Dendritic cell treated with granulocyte-macrophage colony-stimulating factor and Interleukin-4, amounts not matched to agents 40 ng/mL and 50 ng/mL, for 4 days (primary cell): ENCODE data around the gene ACSS3.
"Not testable (repeated sequence)": the region's sequence is repeated elsewhere in the genome, so short reads cannot be mapped to it uniquely, and the experiment has no call there.

Source experiments
- H3K27ac Mint-ChIP-seq: one replicate; pipeline ENCODE4 v1.8.0; 2022; ENCODE audit warnings: mild to moderate bottlenecking, mixed read lengths
- H3K27me3 Mint-ChIP-seq: one replicate; pipeline ENCODE4 v1.8.0; 2022; ENCODE audit warnings: mild to moderate bottlenecking, mixed read lengths
- H3K36me3 Mint-ChIP-seq: one replicate; pipeline ENCODE4 v1.8.0; 2022; ENCODE audit warnings: low read depth, mixed read lengths
- H3K4me1 Mint-ChIP-seq: one replicate; pipeline ENCODE4 v1.8.0; 2022; ENCODE audit warnings: low read depth, mixed read lengths
- H3K4me3 Mint-ChIP-seq: one replicate; pipeline ENCODE4 v1.8.0; 2022; ENCODE audit warnings: mild to moderate bottlenecking, moderate library complexity, mixed read lengths
- H3K9me3 Mint-ChIP-seq: one replicate; pipeline ENCODE4 v1.8.0; 2022; ENCODE audit warnings: mixed read lengths
- intact Hi-C: fragments of 100-400 bp; cut with micrococcal nuclease; formaldehyde crosslinking; loops from one replicate; pipeline ENCODE4 v1.15.0; 2022

ACSS3 gene

GRCh38 chr12:81077686-81078441, at the start of gene ACSS3:
TSS of gene ACSS3 (plus strand) at chr12:81078079. CDS start at chr12:81078121, 42 bp downstream.
- intact Hi-C loops = no loop called here
- peaks cover 18% of the 10 kb centered on the region for H3K4me1 Mint-ChIP-seq
- peaks cover 24% of the 10 kb centered on the region for H3K27me3 Mint-ChIP-seq
- H3K36me3 Mint-ChIP-seq = no peaks in the 10 kb centered on the region
- H3K27ac Mint-ChIP-seq = no peak within 1 kb of the TSS
- no peaks in the 10 kb centered on the region for H3K9me3 Mint-ChIP-seq
- peak within 1 kb of the TSS; percentile 57 for H3K4me3 Mint-ChIP-seq

- Mint-ChIP-seq H3K9me3 (no peaks in the 10 kb centered on the region), H3K36me3 (no peaks in the 10 kb centered on the region), H3K4me1 (no peaks in the 10 kb centered on the region), H3K27me3 (no peaks in the 10 kb centered on the region), H3K27ac (no peak overlapping the region), H3K4me3 (no peak overlapping the region)
- intact Hi-C loops = loop anchor here (5.0 kb wide), 1 partner anchor 547 kb away; no protein-coding TSS in a partner anchor
These were observed 43.0 kb upstream of the ACSS3 start for GRCh38 chr12:81034926-81035325.

GRCh38 chr12:81039231-81039630, 38.6 kb upstream of the ACSS3 start:
- H3K27me3 Mint-ChIP-seq = no peaks in the 10 kb centered on the region
- no peaks in the 10 kb centered on the region for H3K9me3 Mint-ChIP-seq
- no peaks in the 10 kb centered on the region for H3K4me1 Mint-ChIP-seq
- no peaks in the 10 kb centered on the region for H3K36me3 Mint-ChIP-seq
- no peak overlapping the region for H3K27ac Mint-ChIP-seq
- intact Hi-C loops = loop anchor here (5.0 kb wide), 1 partner anchor 543 kb away; no protein-coding TSS in a partner anchor
- no peak overlapping the region for H3K4me3 Mint-ChIP-seq

- no peaks in the 10 kb centered on the region for H3K4me1 Mint-ChIP-seq
- no peak overlapping the region for H3K27ac Mint-ChIP-seq
- no peaks in the 10 kb centered on the region for H3K36me3 Mint-ChIP-seq
- H3K4me3 Mint-ChIP-seq = no peak overlapping the region
- no peaks in the 10 kb centered on the region for H3K9me3 Mint-ChIP-seq
- no peaks in the 10 kb centered on the region for H3K27me3 Mint-ChIP-seq
- intact Hi-C loops = no loop called here
These were observed 33.7 kb upstream of the ACSS3 start for GRCh38 chr12:81043979-81044740.

- H3K4me1 Mint-ChIP-seq, H3K27me3 Mint-ChIP-seq, intact Hi-C loops: not testable (repeated sequence)
These were observed 12.9 kb upstream of the ACSS3 start for GRCh38 chr12:81064971-81065370.

GRCh38 chr12:81070846-81071245, 7.0 kb upstream of the ACSS3 start:
- Mint-ChIP-seq H3K4me1 (no peaks in the 10 kb centered on the region), H3K9me3 (no peaks in the 10 kb centered on the region), H3K27ac (no peak overlapping the region), H3K36me3 (no peaks in the 10 kb centered on the region), H3K27me3 (no peaks in the 10 kb centered on the region), H3K4me3 (no peak overlapping the region)
- intact Hi-C loops = no loop called here

More at GRCh38 chr12:81064971-81065370, 12.9 kb upstream of the ACSS3 start:
- H3K27ac Mint-ChIP-seq, H3K4me3 Mint-ChIP-seq, H3K36me3 Mint-ChIP-seq: not testable (repeated sequence)
- H3K9me3 Mint-ChIP-seq = peaks cover 35% of the 10 kb centered on the region

- H3K27ac Mint-ChIP-seq = no peak overlapping the region
- no peaks in the 10 kb centered on the region for H3K36me3 Mint-ChIP-seq
- peaks cover 18% of the 10 kb centered on the region for H3K4me1 Mint-ChIP-seq
- H3K4me3 Mint-ChIP-seq = no peak overlapping the region
- intact Hi-C loops = no loop called here
- H3K27me3 Mint-ChIP-seq = peaks cover 24% of the 10 kb centered on the region
- no peaks in the 10 kb centered on the region for H3K9me3 Mint-ChIP-seq
These were observed 2.3 kb upstream of the ACSS3 start for GRCh38 chr12:81075539-81075938.

GRCh38 chr12:81077329-81077685, 572 bp upstream of the ACSS3 start:
- Mint-ChIP-seq H3K36me3 (no peaks in the 10 kb centered on the region), H3K4me3 (peak overlapping the region; percentile 57), H3K4me1 (peaks cover 18% of the 10 kb centered on the region), H3K27me3 (peaks cover 24% of the 10 kb centered on the region), H3K9me3 (no peaks in the 10 kb centered on the region), H3K27ac (no peak overlapping the region)
- intact Hi-C loops = no loop called here

- Mint-ChIP-seq H3K27ac (no peak overlapping the region), H3K4me1 (peaks cover 18% of the 10 kb centered on the region), H3K36me3 (no peaks in the 10 kb centered on the region), H3K27me3 (peaks cover 24% of the 10 kb centered on the region), H3K4me3 (peak overlapping the region; percentile 57), H3K9me3 (no peaks in the 10 kb centered on the region)
- intact Hi-C loops = no loop called here
These were observed 754 bp downstream of the ACSS3 start for GRCh38 chr12:81078469-81079196.

GRCh38 chr12:81079280-81080076, 1.6 kb downstream of the ACSS3 start:
- no peaks in the 10 kb centered on the region for H3K36me3 Mint-ChIP-seq
- H3K4me1 Mint-ChIP-seq = peaks cover 21% of the 10 kb centered on the region
- no peak overlapping the region for H3K27ac Mint-ChIP-seq
- H3K27me3 Mint-ChIP-seq = peaks cover 24% of the 10 kb centered on the region
- no peak overlapping the region for H3K4me3 Mint-ChIP-seq
- no peaks in the 10 kb centered on the region for H3K9me3 Mint-ChIP-seq
- intact Hi-C loops = no loop called here

- Mint-ChIP-seq H3K4me1 (peaks cover 24% of the 10 kb centered on the region), H3K9me3 (no peaks in the 10 kb centered on the region), H3K36me3 (no peaks in the 10 kb centered on the region), H3K27ac (no peak overlapping the region), H3K4me3 (no peak overlapping the region), H3K27me3 (peaks cover 24% of the 10 kb centered on the region)
- intact Hi-C loops = no loop called here
These were observed 2.6 kb downstream of the ACSS3 start for GRCh38 chr12:81080431-81080983.

GRCh38 chr12:81081726-81082125, 3.8 kb downstream of the ACSS3 start:
- no peak overlapping the region for H3K27ac Mint-ChIP-seq
- intact Hi-C loops = no loop called here
- no peaks in the 10 kb centered on the region for H3K36me3 Mint-ChIP-seq

GRCh38 chr12:81083018-81083417, 5.1 kb downstream of the ACSS3 start:
- peaks cover 15% of the 10 kb centered on the region for H3K4me1 Mint-ChIP-seq
- no peak overlapping the region for H3K4me3 Mint-ChIP-seq
- peaks cover 9% of the 10 kb centered on the region for H3K27me3 Mint-ChIP-seq
- H3K27ac Mint-ChIP-seq = no peak overlapping the region
- H3K9me3 Mint-ChIP-seq = no peaks in the 10 kb centered on the region
- no peaks in the 10 kb centered on the region for H3K36me3 Mint-ChIP-seq
- intact Hi-C loops = no loop called here

More at GRCh38 chr12:81081726-81082125, 3.8 kb downstream of the ACSS3 start:
- no peak overlapping the region for H3K4me3 Mint-ChIP-seq
- H3K9me3 Mint-ChIP-seq = no peaks in the 10 kb centered on the region
- H3K27me3 Mint-ChIP-seq = peaks cover 20% of the 10 kb centered on the region
- H3K4me1 Mint-ChIP-seq = peaks cover 24% of the 10 kb centered on the region
